ENCODE data around the gene SLCO2A1.

Gene SLCO2A1

DNA sequence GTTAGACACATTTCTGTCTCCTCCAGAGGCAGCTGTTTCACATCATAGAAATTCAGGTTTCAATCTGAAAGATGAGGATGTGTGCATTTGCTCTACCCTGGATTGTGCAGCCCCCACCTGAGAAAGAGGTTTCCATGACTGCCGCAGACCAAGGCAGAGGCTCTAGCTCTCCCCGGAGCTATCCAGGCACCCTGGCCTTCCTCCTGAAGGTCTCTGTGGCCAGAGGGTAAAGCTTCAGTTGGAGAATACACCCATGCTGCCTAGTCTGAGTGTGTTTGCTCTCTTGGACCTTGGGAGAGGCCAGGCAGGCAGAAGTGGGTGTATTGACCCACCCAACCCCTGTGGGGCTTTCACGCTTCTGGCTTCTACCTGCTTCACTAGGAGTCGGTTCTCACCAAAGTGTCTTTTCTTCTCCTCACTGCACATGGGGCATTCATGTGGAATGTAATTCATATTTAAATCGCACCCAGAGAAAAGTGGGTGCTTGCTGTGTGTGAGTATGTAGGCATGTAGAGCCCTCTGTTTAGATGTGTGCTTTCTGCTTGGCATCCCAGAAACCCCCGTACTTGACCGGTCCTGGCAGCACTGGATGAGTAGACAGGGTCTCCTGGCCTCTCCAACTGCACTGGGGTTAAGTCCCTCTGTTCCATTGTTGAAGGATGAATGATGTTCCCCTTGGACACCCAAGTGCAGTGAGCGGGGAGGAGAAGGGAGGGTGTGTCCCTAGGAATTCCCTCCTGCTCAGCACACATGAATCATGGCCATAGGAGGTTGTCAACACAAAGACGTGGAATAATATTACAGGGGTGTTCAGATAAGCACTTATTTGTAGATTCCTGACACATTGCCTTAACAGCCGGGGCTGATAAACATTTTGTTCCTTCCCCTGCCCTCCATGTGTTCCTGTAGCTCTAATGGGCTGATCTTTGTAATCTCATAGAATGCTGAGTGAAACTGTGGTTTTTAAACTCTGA is 113.8 kb downstream of the SLCO2A1 start:
- no peak for DNase-seq (ENCODE audit: extremely low read depth, low read depth)
- no peak for TF ChIP-seq CTCF (IDR thresholded peaks at IDR 0.05; ENCODE audit: low read depth, low read length, missing control alignments)
- no peak overlapping the region for H3K4me3 ChIP-seq (replicated peaks; ENCODE audit: low read depth, low read length)

- no peak overlapping the region for H3K4me3 ChIP-seq (replicated peaks; ENCODE audit: low read depth, low read length)
- no peak for TF ChIP-seq CTCF (IDR thresholded peaks at IDR 0.05; ENCODE audit: low read depth, low read length, missing control alignments)
- DNase-seq (ENCODE audit: extremely low read depth, low read depth), result no peak
Observed at GRCh38 chr3:133914839-133915600, 114.7 kb downstream of the SLCO2A1 start.

GRCh38 chr3:133910422-133910821 is 119.3 kb downstream of the SLCO2A1 start:
- no peak for DNase-seq (ENCODE audit: extremely low read depth, low read depth)
- no peak overlapping the region for H3K4me3 ChIP-seq (replicated peaks; ENCODE audit: low read depth, low read length)
- TF ChIP-seq CTCF (IDR thresholded peaks at IDR 0.05; ENCODE audit: low read depth, low read length, missing control alignments), result peak; percentile 11

GRCh38 chr3:133905376-133905775 is 124.3 kb downstream of the SLCO2A1 start:
- no peak for TF ChIP-seq CTCF (IDR thresholded peaks at IDR 0.05; ENCODE audit: low read depth, low read length, missing control alignments)
- DNase-seq (ENCODE audit: extremely low read depth, low read depth), result no peak
- no peak overlapping the region for H3K4me3 ChIP-seq (replicated peaks; ENCODE audit: low read depth, low read length)

GRCh38 chr3:133901847-133902246 is 127.9 kb downstream of the SLCO2A1 start:
- TF ChIP-seq CTCF (IDR thresholded peaks at IDR 0.05; ENCODE audit: low read depth, low read length, missing control alignments), result no peak
- H3K4me3 ChIP-seq (replicated peaks; ENCODE audit: low read depth, low read length), result no peak overlapping the region
- DNase-seq (ENCODE audit: extremely low read depth, low read depth), result no peak

GRCh38 chr3:133901083-133901482 is 128.6 kb downstream of the SLCO2A1 start:
- peak; percentile 9 for TF ChIP-seq CTCF (IDR thresholded peaks at IDR 0.05; ENCODE audit: low read depth, low read length, missing control alignments)
- DNase-seq (ENCODE audit: extremely low read depth, low read depth), result no peak
- no peak overlapping the region for H3K4me3 ChIP-seq (replicated peaks; ENCODE audit: low read depth, low read length)

Data from HFF-Myc (cell line).